GM21619 (cell line): ENCODE measurements around the gene PDLIM1.

Source experiments
- ATAC-seq: cut with Tn5 transposase; IDR thresholded peaks from one replicate; pipeline ENCODE4 v1.9.1; 2021; ENCODE audit not compliant: unreplicated experiment

The PDLIM1 gene

GRCh38 chr10:95315509-95315908 is 24.7 kb upstream of the PDLIM1 start:
- ATAC-seq, result no peak

GRCh38 chr10:95314192-95314918 is 23.6 kb upstream of the PDLIM1 start:
- ATAC-seq, result no peak

GRCh38 chr10:95312986-95313495 is 22.2 kb upstream of the PDLIM1 start:
- ATAC-seq, result no peak

GRCh38 chr10:95312257-95312656 is 21.5 kb upstream of the PDLIM1 start:
- ATAC-seq, result no peak

DNA sequence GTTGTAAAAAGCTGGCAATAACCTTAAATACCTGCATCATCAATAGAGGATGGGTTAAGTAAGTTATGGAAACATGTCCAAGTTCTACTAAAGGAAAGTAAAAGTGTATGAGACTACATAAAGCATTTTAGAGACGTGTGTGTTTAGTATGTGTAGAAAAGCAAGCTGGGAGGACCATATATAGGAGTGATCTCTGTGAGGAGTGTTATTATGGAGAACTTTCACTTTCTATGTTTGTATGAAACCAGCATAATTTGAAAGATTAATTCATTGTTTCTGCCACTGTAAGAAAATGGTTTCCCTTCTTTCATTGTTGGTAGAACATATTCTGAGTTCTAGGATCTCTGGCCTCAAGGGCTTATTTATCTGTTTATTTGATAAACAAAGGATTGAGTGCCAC is 19.2 kb upstream of the PDLIM1 start:
- ATAC-seq, result peak; percentile 54

GRCh38 chr10:95308389-95309302 is 17.8 kb upstream of the PDLIM1 start:
- ATAC-seq, result no peak

GRCh38 chr10:95306851-95307250 is 16.0 kb upstream of the PDLIM1 start:
- ATAC-seq, result no peak

DNA sequence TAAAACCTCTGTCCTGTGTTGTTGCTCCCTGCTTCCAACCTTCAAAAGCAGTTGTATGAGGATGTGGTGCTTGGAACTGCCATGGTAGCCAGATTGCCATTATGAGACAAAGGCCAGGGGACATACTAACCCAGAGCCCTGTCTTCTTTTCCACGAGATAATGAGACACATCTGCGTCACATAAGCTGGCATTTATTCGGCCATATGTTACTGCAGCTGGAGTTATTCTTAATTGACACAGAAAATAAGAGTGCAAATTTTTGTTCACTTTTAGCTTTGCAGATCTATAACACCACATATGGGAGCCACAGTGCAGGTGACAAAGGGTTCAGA is 15.5 kb upstream of the PDLIM1 start:
- ATAC-seq, result no peak

- ATAC-seq, result no peak
These were observed 15.0 kb upstream of the PDLIM1 start for GRCh38 chr10:95305606-95306317.

- ATAC-seq, result no peak
These were observed 14.2 kb upstream of the PDLIM1 start for GRCh38 chr10:95304976-95305375.

DNA sequence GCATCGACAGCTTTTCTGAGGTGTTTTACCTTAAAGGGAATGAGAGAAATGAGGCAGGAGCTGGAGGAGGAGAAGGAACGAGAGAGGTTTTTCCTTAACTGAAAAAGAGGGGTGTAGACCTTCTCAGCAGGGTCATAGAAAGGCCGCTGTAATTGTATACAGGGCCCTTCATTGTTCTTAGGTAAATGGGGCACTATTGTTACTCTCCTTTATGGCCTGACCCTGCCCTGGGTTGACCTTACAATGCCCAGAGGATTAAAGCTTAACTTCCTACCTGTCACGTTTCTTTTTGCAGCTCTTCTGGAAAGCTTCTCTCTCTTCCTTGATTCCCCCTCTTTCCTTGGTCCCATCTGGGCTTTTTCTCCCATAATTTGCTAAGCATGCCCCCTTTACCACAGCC is 13.7 kb upstream of the PDLIM1 start:
- ATAC-seq, result no peak

- no peak for ATAC-seq
These were observed 13.1 kb upstream of the PDLIM1 start for GRCh38 chr10:95303950-95304349.

DNA sequence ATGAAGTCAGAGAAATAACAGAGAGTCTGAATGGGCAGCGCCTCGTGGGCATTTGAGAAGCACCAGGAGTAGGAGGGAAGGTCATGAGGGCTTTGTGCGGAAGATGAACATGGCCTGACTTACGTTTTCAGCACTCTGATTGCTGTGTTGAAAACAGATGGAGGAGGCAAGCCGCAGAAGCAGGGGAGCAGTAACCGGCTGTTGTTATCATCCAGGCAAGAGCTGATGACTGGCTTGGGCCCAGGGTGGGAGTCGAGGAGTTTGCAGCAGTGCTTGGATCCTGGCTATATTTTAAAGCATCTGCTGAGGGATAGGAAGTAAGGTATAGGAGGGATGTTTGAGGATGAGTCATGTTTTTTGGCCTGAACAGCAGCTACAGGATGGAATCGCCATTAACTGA is 12.7 kb upstream of the PDLIM1 start:
- no peak for ATAC-seq

- ATAC-seq, result no peak
These were observed 9.3 kb upstream of the PDLIM1 start for GRCh38 chr10:95300022-95300539.

GRCh38 chr10:95297402-95297801 is 6.6 kb upstream of the PDLIM1 start:
- ATAC-seq, result peak; percentile 37

- ATAC-seq, result no peak
These were observed 6.0 kb upstream of the PDLIM1 start for GRCh38 chr10:95296764-95297163.

GRCh38 chr10:95295031-95295755 is 4.4 kb upstream of the PDLIM1 start:
- ATAC-seq, result peak; percentile 77

DNA sequence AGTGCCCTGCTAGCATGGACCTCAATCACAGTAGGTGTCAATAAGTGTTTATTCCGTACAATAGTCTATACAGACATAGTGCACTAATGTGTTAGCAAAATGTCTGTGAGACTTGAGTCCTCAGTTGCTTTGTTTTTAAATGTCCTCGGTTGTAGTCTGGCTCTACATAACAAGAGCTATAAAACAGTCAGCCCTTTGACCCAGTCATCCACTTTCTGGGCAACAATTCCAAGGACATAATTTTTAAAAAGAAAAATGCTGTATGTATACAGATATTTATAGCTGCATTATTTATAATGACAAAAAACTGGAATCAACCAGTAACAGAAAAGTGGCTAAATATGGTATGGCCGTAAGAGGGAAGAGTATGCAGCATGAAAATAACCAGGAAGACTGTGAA is 2.8 kb upstream of the PDLIM1 start:
- ATAC-seq, result no peak

GRCh38 chr10:95291365-95292039 is 699 bp upstream of the PDLIM1 start:
- ATAC-seq, result no peak

- no peak for ATAC-seq
These were observed 832 bp downstream of the PDLIM1 start for GRCh38 chr10:95289921-95290421.
